ENCODE results near the gene SCN4A.
"Not testable (repeated sequence)": the region's sequence is repeated elsewhere in the genome, so short reads cannot be mapped to it uniquely, and the experiment has no call there.

The SCN4A gene

GRCh38 chr17:63930951-63931575 is 41.7 kb downstream of the SCN4A start:
- peaks cover 4% of the 10 kb centered on the region for H3K4me1 ChIP-seq (ENCODE audit: control insufficient read depth, insufficient read depth, low read length, poor library complexity, severe bottlenecking)
- no peaks in the 10 kb centered on the region for H3K9me3 ChIP-seq (ENCODE audit: control insufficient read depth, low read length)
- no peak overlapping the region for H3K27ac ChIP-seq (ENCODE audit: low read depth, low read length, severe bottlenecking)
- no peaks in the 10 kb centered on the region for H3K36me3 ChIP-seq (ENCODE audit: control insufficient read depth, insufficient read depth, low read length)
- WGBS, 2 experiments (ENCODE audit: insufficient coverage in 2 of 2): 67 to 84% methylated on average over 3 to 11 of the region's 16 CpGs
- H3K4me3 ChIP-seq (ENCODE audit: extremely low read depth, insufficient read depth, low read length, poor library complexity, severe bottlenecking): no peak overlapping the region

DNA sequence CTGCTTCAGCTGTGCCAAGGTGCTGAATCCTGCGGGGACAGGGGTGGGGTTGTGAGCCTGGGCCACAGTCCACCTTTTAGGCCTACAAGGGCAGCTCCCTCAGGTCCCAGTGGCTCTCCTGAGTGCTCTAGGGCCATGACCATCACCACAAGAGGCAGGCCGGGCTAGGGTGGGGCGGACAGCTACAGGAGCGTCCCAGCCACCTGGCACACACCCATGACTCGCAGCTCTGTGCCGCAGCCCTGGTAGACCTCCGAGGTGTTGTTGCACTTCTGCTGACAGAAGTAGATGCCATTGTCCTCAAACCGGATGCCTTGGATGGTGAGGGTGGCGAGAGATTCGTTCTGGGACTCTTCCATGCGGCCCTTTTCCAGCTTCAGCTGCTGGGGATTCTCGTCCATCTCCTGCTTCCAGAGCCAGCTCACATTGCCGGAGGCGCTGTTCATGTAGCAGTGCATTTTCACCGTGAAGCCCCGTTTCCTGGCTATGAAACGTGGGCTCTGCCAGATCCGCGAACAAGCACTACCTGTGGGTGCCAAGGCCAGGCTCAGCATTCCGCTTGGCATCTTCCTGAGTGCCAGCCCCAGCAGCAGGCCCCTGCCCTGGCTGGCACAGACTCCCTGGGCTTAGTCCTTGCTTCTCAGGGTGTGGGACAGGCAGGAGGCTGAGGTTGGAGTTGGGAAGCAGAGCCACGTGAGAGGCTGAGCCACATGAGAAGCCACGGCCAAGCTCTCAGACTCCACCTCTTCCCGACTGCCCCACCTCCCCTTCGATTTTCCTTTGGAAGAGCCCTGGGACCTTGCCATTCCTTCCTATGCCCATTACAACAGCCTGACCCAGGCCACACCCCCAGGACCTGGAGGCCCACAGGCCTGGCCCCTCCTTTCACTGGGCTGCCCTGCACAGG is 42.6 kb downstream of the SCN4A start:
- Histone ChIP-seq H3K4me1 (ENCODE audit: control insufficient read depth, insufficient read depth, low read length, poor library complexity, severe bottlenecking) (peaks cover 4% of the 10 kb centered on the region), H3K4me3 (ENCODE audit: extremely low read depth, insufficient read depth, low read length, poor library complexity, severe bottlenecking) (no peak overlapping the region), H3K27ac (ENCODE audit: low read depth, low read length, severe bottlenecking) (no peak overlapping the region), H3K36me3 (ENCODE audit: control insufficient read depth, insufficient read depth, low read length) (no peaks in the 10 kb centered on the region), H3K9me3 (ENCODE audit: control insufficient read depth, low read length) (no peaks in the 10 kb centered on the region)
- 95 to 96% methylated on average over 20 of the region's 24 CpGs for WGBS, 2 experiments (ENCODE audit: insufficient coverage in 2 of 2)

DNA sequence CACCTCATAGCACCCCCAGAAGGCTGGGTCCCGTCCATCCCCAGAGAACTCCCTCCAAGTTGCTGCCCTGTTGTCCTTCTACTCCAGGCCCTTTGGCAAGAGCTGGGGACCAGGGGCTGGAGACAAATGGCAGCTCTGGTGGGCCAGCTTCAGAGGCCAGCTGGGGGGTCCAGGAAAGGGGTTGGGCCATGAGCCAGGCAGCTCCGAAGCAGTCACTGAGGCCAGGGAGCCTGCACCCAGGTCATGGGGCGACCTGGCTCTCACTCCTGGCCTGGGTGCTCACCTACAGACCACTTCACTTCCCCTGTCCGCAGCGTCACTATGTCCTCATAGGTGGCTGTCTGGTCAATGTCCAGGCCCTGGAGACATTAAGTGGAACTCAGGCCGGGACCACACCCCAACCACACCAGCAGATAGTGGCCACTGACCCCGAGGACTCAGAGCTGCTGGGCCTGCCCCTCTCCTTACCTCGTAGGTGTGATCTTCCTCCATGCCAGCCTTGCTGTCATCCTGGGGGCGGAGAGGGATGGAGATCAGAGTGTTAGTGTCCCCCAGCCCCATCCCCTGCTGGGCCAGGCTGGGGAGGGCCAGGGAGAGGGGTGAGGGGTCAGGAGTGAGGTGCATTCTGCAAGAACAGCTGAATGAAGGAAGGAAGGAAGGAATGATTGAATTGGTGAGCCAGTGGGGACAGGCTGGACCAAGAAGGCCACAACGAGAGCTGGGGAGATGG is 43.6 kb downstream of the SCN4A start:
- 94% methylated on average over 3 to 8 of the region's 10 CpGs for WGBS, 2 experiments (ENCODE audit: insufficient coverage in 2 of 2)
- no peaks in the 10 kb centered on the region for H3K9me3 ChIP-seq (ENCODE audit: control insufficient read depth, low read length)
- H3K36me3 ChIP-seq (ENCODE audit: control insufficient read depth, insufficient read depth, low read length): no peaks in the 10 kb centered on the region
- peaks cover 4% of the 10 kb centered on the region for H3K4me1 ChIP-seq (ENCODE audit: control insufficient read depth, insufficient read depth, low read length, poor library complexity, severe bottlenecking)
- H3K4me3 ChIP-seq (ENCODE audit: extremely low read depth, insufficient read depth, low read length, poor library complexity, severe bottlenecking): no peak overlapping the region
- no peak overlapping the region for H3K27ac ChIP-seq (ENCODE audit: low read depth, low read length, severe bottlenecking)

DNA sequence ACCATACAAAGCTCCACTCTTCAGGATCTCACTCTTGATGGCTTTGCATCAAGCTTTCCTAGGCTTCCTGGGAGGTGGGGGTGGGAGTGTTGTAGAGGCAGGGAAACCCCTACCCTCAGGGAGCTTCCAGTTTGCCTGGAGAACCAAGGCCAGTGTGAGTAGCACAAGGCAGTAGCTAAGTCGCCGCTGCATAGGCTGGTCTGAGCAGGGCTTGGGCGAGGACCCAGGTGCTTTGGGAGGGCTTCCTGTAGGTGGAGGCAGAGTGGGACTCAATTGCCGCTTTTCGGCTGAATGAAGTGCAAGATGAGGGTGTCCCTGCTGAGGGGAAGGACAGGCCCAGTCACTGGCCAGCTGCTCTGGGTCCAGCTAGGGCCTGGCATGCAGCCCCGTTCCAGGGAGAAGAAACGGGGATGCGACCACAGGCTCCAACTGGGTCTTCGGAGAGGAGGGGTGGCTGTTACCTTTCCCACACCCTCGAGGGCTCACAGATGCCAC is 44.5 kb downstream of the SCN4A start:
- Histone ChIP-seq H3K36me3 (ENCODE audit: control insufficient read depth, insufficient read depth, low read length) (no peaks in the 10 kb centered on the region), H3K9me3 (ENCODE audit: control insufficient read depth, low read length) (no peaks in the 10 kb centered on the region), H3K4me3 (ENCODE audit: extremely low read depth, insufficient read depth, low read length, poor library complexity, severe bottlenecking) (no peak overlapping the region), H3K27ac (ENCODE audit: low read depth, low read length, severe bottlenecking) (no peak overlapping the region), H3K4me1 (ENCODE audit: control insufficient read depth, insufficient read depth, low read length, poor library complexity, severe bottlenecking) (peaks cover 4% of the 10 kb centered on the region)
- WGBS, 2 experiments (ENCODE audit: insufficient coverage in 2 of 2): 82 to 88% methylated on average over 10 of the region's 10 CpGs

GRCh38 chr17:63927464-63928171 is 45.1 kb downstream of the SCN4A start:
- Histone ChIP-seq H3K4me3 (ENCODE audit: extremely low read depth, insufficient read depth, low read length, poor library complexity, severe bottlenecking) (no peak overlapping the region), H3K36me3 (ENCODE audit: control insufficient read depth, insufficient read depth, low read length) (no peaks in the 10 kb centered on the region), H3K9me3 (ENCODE audit: control insufficient read depth, low read length) (no peaks in the 10 kb centered on the region), H3K4me1 (ENCODE audit: control insufficient read depth, insufficient read depth, low read length, poor library complexity, severe bottlenecking) (peaks cover 4% of the 10 kb centered on the region), H3K27ac (ENCODE audit: low read depth, low read length, severe bottlenecking) (no peak overlapping the region)
- WGBS, 2 experiments (ENCODE audit: insufficient coverage in 2 of 2): 71 to 90% methylated on average over 6 of the region's 8 CpGs

DNA sequence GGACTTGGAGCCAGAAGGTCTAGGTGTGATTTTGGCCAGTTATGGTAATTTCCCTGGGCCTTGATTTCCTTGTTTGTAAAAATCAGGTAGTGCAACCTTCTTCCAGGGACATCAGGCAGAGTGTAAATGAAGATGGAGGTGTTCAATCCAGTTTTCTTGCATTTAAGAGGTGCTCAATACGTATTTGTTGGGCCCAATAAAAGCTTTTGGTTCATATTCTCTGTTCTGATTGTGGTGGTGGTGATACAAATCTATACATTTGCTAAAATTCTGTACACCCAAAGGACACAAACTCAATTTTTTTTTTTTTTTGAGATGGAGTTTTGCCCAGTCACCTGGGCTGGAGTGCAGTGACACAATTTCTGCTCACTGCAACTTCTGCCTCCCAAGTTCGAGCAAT is 46.6 kb downstream of the SCN4A start:
- Histone ChIP-seq H3K4me1 (ENCODE audit: control insufficient read depth, insufficient read depth, low read length, poor library complexity, severe bottlenecking) (no peaks in the 10 kb centered on the region), H3K9me3 (ENCODE audit: control insufficient read depth, low read length) (no peaks in the 10 kb centered on the region), H3K27ac (ENCODE audit: low read depth, low read length, severe bottlenecking) (no peak overlapping the region), H3K4me3 (ENCODE audit: extremely low read depth, insufficient read depth, low read length, poor library complexity, severe bottlenecking) (no peak overlapping the region), H3K36me3 (ENCODE audit: control insufficient read depth, insufficient read depth, low read length) (no peaks in the 10 kb centered on the region)
- WGBS, 2 experiments (ENCODE audit: insufficient coverage in 2 of 2): 78% methylated on average over 1 of the region's 2 CpGs; no CpG with 5 or more reads in 1 of the 2 experiments

- no peak overlapping the region for H3K27ac ChIP-seq (ENCODE audit: low read depth, low read length, severe bottlenecking)
- no peak overlapping the region for H3K4me3 ChIP-seq (ENCODE audit: extremely low read depth, insufficient read depth, low read length, poor library complexity, severe bottlenecking)
- no peaks in the 10 kb centered on the region for H3K4me1 ChIP-seq (ENCODE audit: control insufficient read depth, insufficient read depth, low read length, poor library complexity, severe bottlenecking)
- H3K36me3 ChIP-seq (ENCODE audit: control insufficient read depth, insufficient read depth, low read length): no peaks in the 10 kb centered on the region
- H3K9me3 ChIP-seq (ENCODE audit: control insufficient read depth, low read length): no peaks in the 10 kb centered on the region
- WGBS, 2 experiments (ENCODE audit: insufficient coverage in 2 of 2): 100% methylated on average over 1 to 2 of the region's 5 CpGs
Observed at GRCh38 chr17:63925615-63926014, 47.1 kb downstream of the SCN4A start.

GRCh38 chr17:63922402-63922801 is 50.3 kb downstream of the SCN4A start:
- H3K4me1 ChIP-seq (ENCODE audit: control insufficient read depth, insufficient read depth, low read length, poor library complexity, severe bottlenecking); H3K9me3 ChIP-seq (ENCODE audit: control insufficient read depth, low read length); H3K36me3 ChIP-seq (ENCODE audit: control insufficient read depth, insufficient read depth, low read length); H3K27ac ChIP-seq (ENCODE audit: low read depth, low read length, severe bottlenecking); H3K4me3 ChIP-seq (ENCODE audit: extremely low read depth, insufficient read depth, low read length, poor library complexity, severe bottlenecking): not testable (repeated sequence)
- WGBS, 2 experiments (ENCODE audit: insufficient coverage in 2 of 2): 95 to 98% methylated on average over 5 to 6 of the region's 9 CpGs

DNA sequence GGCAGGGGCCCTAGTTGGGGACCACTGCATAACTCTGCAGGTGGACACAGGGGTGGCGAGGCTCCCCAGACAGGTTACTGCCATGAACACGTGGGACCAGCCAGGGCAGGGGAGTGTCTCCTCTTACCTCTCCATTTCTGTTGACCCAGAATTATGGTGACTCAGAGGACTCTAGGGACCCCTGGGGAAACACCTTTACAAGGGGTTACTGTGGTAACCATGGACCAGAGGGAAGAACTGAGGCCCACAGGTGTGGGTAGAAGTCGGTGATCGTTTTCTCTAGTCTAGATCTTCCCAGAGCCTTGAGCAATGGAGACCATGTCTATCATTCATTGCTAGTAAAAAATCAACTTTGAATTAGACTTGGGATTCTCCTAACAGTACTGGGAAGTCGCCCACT is 51.9 kb downstream of the SCN4A start:
- H3K27ac ChIP-seq (ENCODE audit: low read depth, low read length, severe bottlenecking); H3K4me3 ChIP-seq (ENCODE audit: extremely low read depth, insufficient read depth, low read length, poor library complexity, severe bottlenecking); H3K4me1 ChIP-seq (ENCODE audit: control insufficient read depth, insufficient read depth, low read length, poor library complexity, severe bottlenecking); H3K9me3 ChIP-seq (ENCODE audit: control insufficient read depth, low read length); H3K36me3 ChIP-seq (ENCODE audit: control insufficient read depth, insufficient read depth, low read length): not testable (repeated sequence)
- WGBS, 2 experiments (ENCODE audit: insufficient coverage in 2 of 2): 86 to 89% methylated on average over 3 of the region's 5 CpGs

DNA sequence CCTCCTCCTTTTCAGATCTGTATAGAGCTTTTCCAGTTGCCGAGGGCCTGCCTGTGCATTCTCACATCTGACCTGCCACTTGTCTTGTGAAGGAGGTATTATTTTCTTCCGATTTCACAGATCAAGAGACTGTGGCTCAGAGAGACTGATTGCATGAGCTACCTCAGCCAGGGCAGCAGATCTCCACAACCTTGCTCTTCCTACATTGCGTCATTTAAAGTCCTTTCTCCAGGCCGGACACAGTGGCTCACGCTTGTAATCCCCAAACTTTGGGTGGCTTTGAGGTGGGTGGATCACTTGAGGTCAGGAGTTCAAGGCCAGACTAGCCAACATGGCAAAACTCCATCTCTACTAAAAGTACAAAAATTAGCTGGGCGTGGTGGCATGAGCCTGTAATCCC is 52.7 kb downstream of the SCN4A start:
- WGBS, 2 experiments (ENCODE audit: insufficient coverage in 2 of 2): 92 to 96% methylated on average over 2 to 4 of the region's 6 CpGs
- H3K27ac ChIP-seq (ENCODE audit: low read depth, low read length, severe bottlenecking); H3K4me3 ChIP-seq (ENCODE audit: extremely low read depth, insufficient read depth, low read length, poor library complexity, severe bottlenecking); H3K9me3 ChIP-seq (ENCODE audit: control insufficient read depth, low read length); H3K36me3 ChIP-seq (ENCODE audit: control insufficient read depth, insufficient read depth, low read length); H3K4me1 ChIP-seq (ENCODE audit: control insufficient read depth, insufficient read depth, low read length, poor library complexity, severe bottlenecking): not testable (repeated sequence)

Measured in mesodermal cell (in vitro differentiated cells).